22Rv1 (cell line): ENCODE measurements around the gene SPRN.

Experiments used
- H3K27ac ChIP-seq: fragments of 450-650 bp; 2 replicates; pipeline ENCODE4 v1.5.1; 2017
- ZFX ChIP-seq: fragments of 450-650 bp; IDR thresholded peaks from 2 replicates; pipeline ENCODE4 v1.6.1; 2017; ENCODE audit warnings: antibody characterized with exemption, borderline replicate concordance
- TF ChIP-seq, protein P1 (sequence below): fragments of 450-650 bp; IDR thresholded peaks from 2 replicates; pipeline ENCODE4 v1.5.1; 2017; ENCODE audit warnings: mild to moderate bottlenecking

Gene SPRN

DNA sequence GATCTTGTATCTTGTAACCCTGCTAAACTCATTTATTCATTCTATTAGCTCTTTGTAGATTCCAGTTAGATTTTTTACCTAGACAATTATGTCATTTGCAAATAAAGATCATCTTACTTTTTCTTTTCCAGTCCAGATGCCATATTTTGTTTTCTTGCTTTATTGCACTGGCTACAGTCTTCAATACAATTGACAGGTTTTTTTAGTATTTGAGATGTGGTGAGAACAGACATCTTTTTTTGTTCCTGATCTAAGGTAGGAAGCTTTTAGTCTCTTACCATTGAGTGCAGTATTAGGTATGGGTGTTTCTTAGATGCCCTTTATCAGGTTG is 12.1 kb downstream of the SPRN start:
- no peak for TF ChIP-seq ZFX
- TF ChIP-seq, protein P1, sequence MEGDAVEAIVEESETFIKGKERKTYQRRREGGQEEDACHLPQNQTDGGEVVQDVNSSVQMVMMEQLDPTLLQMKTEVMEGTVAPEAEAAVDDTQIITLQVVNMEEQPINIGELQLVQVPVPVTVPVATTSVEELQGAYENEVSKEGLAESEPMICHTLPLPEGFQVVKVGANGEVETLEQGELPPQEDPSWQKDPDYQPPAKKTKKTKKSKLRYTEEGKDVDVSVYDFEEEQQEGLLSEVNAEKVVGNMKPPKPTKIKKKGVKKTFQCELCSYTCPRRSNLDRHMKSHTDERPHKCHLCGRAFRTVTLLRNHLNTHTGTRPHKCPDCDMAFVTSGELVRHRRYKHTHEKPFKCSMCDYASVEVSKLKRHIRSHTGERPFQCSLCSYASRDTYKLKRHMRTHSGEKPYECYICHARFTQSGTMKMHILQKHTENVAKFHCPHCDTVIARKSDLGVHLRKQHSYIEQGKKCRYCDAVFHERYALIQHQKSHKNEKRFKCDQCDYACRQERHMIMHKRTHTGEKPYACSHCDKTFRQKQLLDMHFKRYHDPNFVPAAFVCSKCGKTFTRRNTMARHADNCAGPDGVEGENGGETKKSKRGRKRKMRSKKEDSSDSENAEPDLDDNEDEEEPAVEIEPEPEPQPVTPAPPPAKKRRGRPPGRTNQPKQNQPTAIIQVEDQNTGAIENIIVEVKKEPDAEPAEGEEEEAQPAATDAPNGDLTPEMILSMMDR, result no peak
- no peak overlapping the region for H3K27ac ChIP-seq

GRCh38 chr10:133411523-133412380 is 12.7 kb downstream of the SPRN start:
- no peak for TF ChIP-seq ZFX
- TF ChIP-seq, protein P1, result no peak
- no peak overlapping the region for H3K27ac ChIP-seq

DNA sequence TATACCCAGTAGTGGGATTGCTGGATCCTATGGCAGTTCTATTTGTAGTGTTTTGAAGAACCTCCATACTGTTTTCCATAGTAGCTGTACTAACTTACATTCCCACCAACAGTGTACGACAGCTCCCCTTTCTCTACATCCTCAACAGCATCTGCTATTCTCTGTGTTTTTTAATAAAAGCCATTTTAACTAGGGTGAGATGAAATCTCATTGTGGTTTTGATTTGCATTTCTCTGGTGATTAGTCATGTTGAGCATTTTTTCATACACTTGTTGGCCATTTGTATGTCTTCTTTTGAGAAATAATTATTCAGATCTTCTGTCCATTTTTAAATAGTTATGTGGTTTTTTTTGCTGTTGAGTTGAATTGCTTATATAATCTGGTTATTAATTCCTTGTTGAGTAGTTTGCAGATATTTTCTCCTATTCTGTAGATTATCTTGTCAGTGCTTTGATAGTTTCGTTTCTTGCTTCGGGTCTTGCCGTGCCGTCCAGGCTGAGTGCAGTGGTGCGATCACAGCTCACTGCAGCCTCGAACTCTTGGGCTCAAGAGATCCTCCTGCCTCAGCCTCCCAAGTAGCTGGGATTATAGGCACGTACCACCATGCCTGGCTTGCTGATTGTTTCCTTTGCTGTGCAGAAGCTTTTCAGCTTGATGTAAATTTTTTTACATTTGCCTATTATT is 18.4 kb downstream of the SPRN start:
- H3K27ac ChIP-seq, result no peak overlapping the region
- TF ChIP-seq ZFX, result no peak
- TF ChIP-seq, protein P1, result no peak

- TF ChIP-seq, protein P1, result no peak
- TF ChIP-seq ZFX, result no peak
- no peak overlapping the region for H3K27ac ChIP-seq
Measured at GRCh38 chr10:133405272-133405671, 19.2 kb downstream of the SPRN start.

- no peak for TF ChIP-seq ZFX
- TF ChIP-seq, protein P1, result no peak
- no peak overlapping the region for H3K27ac ChIP-seq
Measured at GRCh38 chr10:133403784-133404183, 20.6 kb downstream of the SPRN start.

GRCh38 chr10:133403359-133403758 is 21.1 kb downstream of the SPRN start:
- no peak overlapping the region for H3K27ac ChIP-seq
- TF ChIP-seq, protein P1, result no peak
- TF ChIP-seq ZFX, result no peak

DNA sequence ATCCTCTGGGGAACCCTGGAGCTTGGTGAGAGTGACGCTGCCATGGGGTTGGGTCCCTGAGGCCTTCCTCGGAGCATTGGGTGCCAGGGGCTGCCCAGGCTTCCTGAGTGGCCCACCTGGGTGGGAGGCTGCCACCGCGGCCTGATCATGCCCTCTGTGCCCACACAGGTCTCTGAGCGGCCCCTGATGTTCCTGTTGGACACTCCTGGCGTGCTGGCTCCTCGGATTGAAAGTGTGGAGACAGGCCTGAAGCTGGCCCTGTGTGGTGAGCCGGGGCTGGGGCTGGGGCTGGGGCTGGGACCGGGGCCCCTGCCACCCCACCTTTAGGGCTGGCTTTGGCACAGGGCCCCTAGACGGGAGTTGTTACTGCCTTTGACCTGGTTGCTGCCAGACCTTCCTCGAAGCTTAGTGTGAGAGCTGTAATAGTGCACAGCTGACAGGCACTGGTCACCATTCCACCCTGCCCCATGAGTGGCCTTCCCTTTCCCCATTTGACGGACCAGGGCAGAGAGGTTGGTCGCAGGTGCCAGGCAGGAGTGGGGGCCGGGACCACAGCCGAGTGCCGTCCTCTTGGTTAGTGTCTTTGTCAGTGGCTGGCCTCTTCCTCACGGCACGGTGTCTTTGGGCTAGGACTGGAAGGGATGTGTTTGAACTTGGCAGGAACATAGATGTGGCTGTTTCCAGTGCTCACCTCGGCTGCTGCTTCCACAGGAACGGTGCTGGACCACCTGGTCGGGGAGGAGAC is 22.3 kb downstream of the SPRN start:
- H3K27ac ChIP-seq, result no peak overlapping the region
- no peak for TF ChIP-seq ZFX
- TF ChIP-seq, protein P1, result no peak
